HEK293 (cell line): Measurements from ENCODE around the gene RAET1G.

Source experiments
- BCL11A ChIP-seq: fragments of 450-650 bp; formaldehyde crosslinking; IDR thresholded peaks from 2 replicates; pipeline ENCODE4 v1.5.1; 2016; ENCODE audit warnings: low read depth, missing biosample characterization, missing genetic modification characterization
- GLI4 ChIP-seq: fragments of 450-650 bp; formaldehyde crosslinking; IDR thresholded peaks from 2 replicates; pipeline ENCODE4 v1.5.1; 2016; ENCODE audit warnings: missing biosample characterization, missing genetic modification characterization
- KLF1 ChIP-seq: fragments of 450-650 bp; formaldehyde crosslinking; IDR thresholded peaks from 2 replicates; pipeline ENCODE4 v1.5.1; 2016; ENCODE audit warnings: missing biosample characterization, missing genetic modification characterization
- KLF9 ChIP-seq: fragments of 450-650 bp; formaldehyde crosslinking; IDR thresholded peaks from 2 replicates; pipeline ENCODE4 v1.5.1; 2016; ENCODE audit warnings: missing biosample characterization, missing genetic modification characterization, low read depth
- PBX3 ChIP-seq: sonication (generic); formaldehyde crosslinking; IDR thresholded peaks from 2 replicates; pipeline ENCODE4 v1.8.1; 2022; ENCODE audit warnings: mild to moderate bottlenecking, moderate library complexity, missing genetic modification reagents
- YY1 ChIP-seq: fragments of 450-650 bp; formaldehyde crosslinking; IDR thresholded peaks from 2 replicates; pipeline ENCODE4 v1.5.1; 2018; ENCODE audit warnings: missing biosample characterization, missing genetic modification characterization
- ZNF133 ChIP-seq: fragments of 450-650 bp; formaldehyde crosslinking; IDR thresholded peaks from 2 replicates; pipeline ENCODE4 v1.5.1; 2016; ENCODE audit warnings: missing biosample characterization, missing genetic modification characterization
- ZNF148 ChIP-seq: fragments of 450-650 bp; formaldehyde crosslinking; IDR thresholded peaks from 2 replicates; pipeline ENCODE4 v1.5.0; 2017; ENCODE audit warnings: missing biosample characterization, missing genetic modification characterization, borderline replicate concordance
- ZNF350 ChIP-seq: fragments of 450-650 bp; formaldehyde crosslinking; IDR thresholded peaks from 2 replicates; pipeline ENCODE4 v1.5.0; 2017; ENCODE audit warnings: missing biosample characterization, mild to moderate bottlenecking, missing genetic modification characterization
- ZNF76 ChIP-seq: fragments of 450-650 bp; formaldehyde crosslinking; IDR thresholded peaks from 2 replicates; pipeline ENCODE4; 2016; ENCODE audit warnings: low read depth, missing biosample characterization, missing genetic modification characterization, borderline replicate concordance
- ZNF785 ChIP-seq: fragments of 450-650 bp; formaldehyde crosslinking; IDR thresholded peaks from 2 replicates; pipeline ENCODE4 v1.5.1; 2016; ENCODE audit warnings: missing biosample characterization, missing genetic modification characterization
- TF ChIP-seq, protein P1 (sequence below): fragments of 450-650 bp; formaldehyde crosslinking; IDR thresholded peaks from 2 replicates; pipeline ENCODE4 v1.5.1; 2016; ENCODE audit warnings: missing biosample characterization, missing genetic modification characterization
- TF ChIP-seq, protein P2 (sequence below): fragments of 450-650 bp; formaldehyde crosslinking; IDR thresholded peaks from 2 replicates; pipeline ENCODE4 v1.5.1; 2016; ENCODE audit warnings: missing biosample characterization, missing genetic modification characterization

GRCh38 chr6:149901444-149902140, 21.3 kb downstream of the RAET1G start:
- TF ChIP-seq ZNF76 (tag by site-specific recombination) (no peak), PBX3 (CRISPR knock-in tag) (no peak), ZNF785 (tag by site-specific recombination) (no peak), ZNF148 (tag by site-specific recombination) (no peak), KLF9 (tag by site-specific recombination) (no peak), KLF1 (tag by site-specific recombination) (no peak), YY1 (no peak), ZNF350 (no peak), GLI4 (tag by site-specific recombination) (no peak), BCL11A (tag by site-specific recombination) (no peak), ZNF133 (tag by site-specific recombination) (no peak)
- TF ChIP-seq, protein P1, sequence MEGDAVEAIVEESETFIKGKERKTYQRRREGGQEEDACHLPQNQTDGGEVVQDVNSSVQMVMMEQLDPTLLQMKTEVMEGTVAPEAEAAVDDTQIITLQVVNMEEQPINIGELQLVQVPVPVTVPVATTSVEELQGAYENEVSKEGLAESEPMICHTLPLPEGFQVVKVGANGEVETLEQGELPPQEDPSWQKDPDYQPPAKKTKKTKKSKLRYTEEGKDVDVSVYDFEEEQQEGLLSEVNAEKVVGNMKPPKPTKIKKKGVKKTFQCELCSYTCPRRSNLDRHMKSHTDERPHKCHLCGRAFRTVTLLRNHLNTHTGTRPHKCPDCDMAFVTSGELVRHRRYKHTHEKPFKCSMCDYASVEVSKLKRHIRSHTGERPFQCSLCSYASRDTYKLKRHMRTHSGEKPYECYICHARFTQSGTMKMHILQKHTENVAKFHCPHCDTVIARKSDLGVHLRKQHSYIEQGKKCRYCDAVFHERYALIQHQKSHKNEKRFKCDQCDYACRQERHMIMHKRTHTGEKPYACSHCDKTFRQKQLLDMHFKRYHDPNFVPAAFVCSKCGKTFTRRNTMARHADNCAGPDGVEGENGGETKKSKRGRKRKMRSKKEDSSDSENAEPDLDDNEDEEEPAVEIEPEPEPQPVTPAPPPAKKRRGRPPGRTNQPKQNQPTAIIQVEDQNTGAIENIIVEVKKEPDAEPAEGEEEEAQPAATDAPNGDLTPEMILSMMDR (tag by site-specific recombination), result no peak
- TF ChIP-seq, protein P2, sequence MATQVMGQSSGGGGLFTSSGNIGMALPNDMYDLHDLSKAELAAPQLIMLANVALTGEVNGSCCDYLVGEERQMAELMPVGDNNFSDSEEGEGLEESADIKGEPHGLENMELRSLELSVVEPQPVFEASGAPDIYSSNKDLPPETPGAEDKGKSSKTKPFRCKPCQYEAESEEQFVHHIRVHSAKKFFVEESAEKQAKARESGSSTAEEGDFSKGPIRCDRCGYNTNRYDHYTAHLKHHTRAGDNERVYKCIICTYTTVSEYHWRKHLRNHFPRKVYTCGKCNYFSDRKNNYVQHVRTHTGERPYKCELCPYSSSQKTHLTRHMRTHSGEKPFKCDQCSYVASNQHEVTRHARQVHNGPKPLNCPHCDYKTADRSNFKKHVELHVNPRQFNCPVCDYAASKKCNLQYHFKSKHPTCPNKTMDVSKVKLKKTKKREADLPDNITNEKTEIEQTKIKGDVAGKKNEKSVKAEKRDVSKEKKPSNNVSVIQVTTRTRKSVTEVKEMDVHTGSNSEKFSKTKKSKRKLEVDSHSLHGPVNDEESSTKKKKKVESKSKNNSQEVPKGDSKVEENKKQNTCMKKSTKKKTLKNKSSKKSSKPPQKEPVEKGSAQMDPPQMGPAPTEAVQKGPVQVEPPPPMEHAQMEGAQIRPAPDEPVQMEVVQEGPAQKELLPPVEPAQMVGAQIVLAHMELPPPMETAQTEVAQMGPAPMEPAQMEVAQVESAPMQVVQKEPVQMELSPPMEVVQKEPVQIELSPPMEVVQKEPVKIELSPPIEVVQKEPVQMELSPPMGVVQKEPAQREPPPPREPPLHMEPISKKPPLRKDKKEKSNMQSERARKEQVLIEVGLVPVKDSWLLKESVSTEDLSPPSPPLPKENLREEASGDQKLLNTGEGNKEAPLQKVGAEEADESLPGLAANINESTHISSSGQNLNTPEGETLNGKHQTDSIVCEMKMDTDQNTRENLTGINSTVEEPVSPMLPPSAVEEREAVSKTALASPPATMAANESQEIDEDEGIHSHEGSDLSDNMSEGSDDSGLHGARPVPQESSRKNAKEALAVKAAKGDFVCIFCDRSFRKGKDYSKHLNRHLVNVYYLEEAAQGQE (tag by site-specific recombination), result no peak
